VCaP (cell line): ENCODE measurements around the gene BTG1.

Experiments
- H3K27ac ChIP-seq: fragments of 450-650 bp; 2 replicates; pipeline ENCODE4 v1.5.1; 2017
- TF ChIP-seq, protein P1 (sequence below): fragments of 450-650 bp; conservative IDR thresholded peaks from 2 replicates; pipeline ENCODE4 v1.5.1; 2017; ENCODE audit warnings: mild to moderate bottlenecking, moderate library complexity

Gene BTG1

DNA sequence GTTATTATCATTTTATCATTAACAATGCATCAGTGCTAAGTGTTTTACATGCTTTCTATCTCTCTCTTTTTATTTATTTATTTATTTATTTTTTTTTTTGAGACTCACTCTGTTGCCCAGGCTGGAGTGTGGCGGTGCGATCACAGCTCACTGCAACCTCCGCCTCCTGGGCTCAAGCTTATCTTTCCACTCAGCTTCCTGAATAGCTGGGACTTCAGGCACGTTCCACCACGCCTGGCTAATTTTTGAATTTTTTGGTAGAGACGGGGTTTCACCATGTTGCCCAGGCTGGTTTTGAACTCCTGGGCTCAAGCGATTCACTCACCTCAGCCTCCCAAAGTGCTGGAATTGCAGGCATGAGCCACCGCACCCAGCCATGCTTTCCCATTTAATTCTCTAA lies 3.9 kb upstream of the BTG1 start:
- TF ChIP-seq, protein P1, sequence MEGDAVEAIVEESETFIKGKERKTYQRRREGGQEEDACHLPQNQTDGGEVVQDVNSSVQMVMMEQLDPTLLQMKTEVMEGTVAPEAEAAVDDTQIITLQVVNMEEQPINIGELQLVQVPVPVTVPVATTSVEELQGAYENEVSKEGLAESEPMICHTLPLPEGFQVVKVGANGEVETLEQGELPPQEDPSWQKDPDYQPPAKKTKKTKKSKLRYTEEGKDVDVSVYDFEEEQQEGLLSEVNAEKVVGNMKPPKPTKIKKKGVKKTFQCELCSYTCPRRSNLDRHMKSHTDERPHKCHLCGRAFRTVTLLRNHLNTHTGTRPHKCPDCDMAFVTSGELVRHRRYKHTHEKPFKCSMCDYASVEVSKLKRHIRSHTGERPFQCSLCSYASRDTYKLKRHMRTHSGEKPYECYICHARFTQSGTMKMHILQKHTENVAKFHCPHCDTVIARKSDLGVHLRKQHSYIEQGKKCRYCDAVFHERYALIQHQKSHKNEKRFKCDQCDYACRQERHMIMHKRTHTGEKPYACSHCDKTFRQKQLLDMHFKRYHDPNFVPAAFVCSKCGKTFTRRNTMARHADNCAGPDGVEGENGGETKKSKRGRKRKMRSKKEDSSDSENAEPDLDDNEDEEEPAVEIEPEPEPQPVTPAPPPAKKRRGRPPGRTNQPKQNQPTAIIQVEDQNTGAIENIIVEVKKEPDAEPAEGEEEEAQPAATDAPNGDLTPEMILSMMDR: no peak

DNA sequence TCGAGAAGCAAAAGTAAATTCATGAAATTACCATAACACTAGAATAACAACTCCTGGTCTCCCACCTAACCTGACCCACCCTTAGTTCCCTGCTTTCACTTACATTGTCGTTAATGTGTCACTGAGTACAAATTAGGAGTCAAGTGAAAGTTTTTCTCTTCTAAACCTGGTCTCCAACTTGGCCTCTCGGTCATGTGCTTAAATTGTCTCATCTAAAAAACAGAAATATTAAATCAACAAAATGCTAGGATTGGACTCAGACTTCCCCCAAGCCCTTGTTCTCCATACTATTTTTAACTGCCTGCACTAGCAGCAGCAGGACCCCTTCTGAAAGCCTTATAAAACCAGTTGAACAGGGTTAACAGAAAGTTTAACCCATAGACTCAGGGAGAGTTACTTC lies 1.8 kb upstream of the BTG1 start:
- H3K27ac ChIP-seq: no peak overlapping the region
- TF ChIP-seq, protein P1: no peak

More for the DNA sequence above, 3.9 kb upstream of the BTG1 start:
- H3K27ac ChIP-seq: no peak overlapping the region

DNA sequence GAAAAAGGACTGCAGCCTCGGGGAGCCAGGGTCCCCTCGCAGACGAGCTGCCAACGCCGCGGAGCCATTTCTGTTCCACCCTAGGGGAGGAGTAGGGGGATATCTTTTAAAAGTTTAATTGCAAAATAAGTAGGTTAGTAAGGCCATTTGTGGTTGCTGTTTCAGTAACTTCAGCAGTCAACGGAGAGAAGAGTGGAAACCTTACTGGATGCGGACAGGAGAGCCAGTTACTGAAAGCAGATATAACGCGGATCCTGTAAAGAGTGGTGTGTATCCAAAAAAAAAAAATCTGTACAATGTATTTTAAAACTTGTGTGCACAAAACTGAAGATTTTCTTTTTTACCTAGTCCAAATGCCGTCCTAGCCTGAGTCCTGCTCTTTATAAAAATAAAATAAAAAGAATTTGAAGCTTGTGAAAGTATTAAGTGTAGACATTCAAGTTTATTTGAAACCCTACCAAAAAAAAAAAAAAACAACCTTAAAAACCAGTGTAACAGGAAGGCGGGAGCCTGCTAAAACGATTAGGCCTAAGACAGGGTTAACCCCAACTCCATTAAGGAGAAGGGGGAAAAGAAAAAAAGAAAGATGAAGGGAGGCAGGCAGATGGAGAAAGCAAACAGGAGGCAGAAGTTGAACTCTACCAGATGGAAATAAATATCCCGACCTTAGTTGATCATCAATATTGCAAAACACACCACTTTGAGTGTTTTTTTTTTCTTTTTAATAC lies 1.0 kb upstream of the BTG1 start:
- peak overlapping the region; percentile 90 for H3K27ac ChIP-seq
- TF ChIP-seq, protein P1: no peak

DNA sequence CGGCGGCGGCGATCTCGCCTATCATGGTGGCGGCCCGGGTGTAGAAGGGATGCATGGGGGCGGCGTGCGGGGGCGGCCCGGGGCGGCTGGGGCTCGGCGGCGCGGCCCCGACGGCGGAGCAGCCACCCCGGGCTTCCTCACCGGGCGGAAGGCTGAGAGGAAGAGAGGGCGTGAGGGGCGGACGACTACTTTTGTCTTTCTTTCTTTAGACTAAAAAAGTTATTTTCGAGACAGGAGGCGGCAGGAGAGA lies 240 bp downstream of the BTG1 start:
- TF ChIP-seq, protein P1: no peak
- peak overlapping the region; percentile 90 for H3K27ac ChIP-seq

DNA sequence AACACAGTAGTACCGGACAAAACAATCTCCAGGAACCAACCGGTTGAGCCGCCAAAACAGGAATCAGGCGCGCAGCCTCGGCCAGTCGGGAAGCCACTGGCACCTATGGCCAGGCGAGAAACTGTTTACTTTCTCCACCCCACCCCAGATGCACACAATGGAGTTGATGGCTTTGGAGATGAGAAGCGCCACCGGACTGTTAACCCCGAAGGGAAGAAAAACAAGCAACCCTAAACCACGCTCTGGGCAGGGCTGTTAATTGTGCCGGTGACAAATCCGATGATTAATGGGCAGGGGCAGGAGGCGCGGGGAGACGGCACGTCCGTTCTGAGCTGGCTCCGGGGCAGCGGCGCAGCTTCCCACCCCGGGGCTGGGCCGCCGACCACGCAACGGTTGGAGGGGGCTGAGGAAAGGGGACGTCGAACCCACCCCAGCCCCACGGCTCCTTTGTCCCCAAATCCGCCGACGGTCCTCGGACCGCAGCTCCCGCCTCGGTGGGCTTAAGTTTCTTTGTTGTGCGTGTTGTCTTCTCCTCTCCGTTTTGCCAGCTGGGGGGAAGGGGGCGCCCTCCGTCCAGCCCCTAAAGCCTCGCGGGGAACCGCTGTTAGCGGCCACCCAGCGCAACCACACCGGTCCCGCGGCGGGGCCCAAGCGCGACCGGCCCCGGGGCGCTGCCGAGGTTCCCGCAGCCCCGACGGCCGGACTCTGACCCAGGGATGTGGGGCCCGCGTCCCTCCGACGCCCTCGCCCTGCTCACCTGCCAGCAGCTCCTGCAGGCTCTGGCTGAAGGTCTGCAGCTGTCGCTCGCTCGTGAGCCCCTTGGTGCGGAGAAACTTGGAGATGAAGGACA lies 790 bp downstream of the BTG1 start:
- H3K27ac ChIP-seq: peak overlapping the region; percentile 90
- TF ChIP-seq, protein P1: no peak

DNA sequence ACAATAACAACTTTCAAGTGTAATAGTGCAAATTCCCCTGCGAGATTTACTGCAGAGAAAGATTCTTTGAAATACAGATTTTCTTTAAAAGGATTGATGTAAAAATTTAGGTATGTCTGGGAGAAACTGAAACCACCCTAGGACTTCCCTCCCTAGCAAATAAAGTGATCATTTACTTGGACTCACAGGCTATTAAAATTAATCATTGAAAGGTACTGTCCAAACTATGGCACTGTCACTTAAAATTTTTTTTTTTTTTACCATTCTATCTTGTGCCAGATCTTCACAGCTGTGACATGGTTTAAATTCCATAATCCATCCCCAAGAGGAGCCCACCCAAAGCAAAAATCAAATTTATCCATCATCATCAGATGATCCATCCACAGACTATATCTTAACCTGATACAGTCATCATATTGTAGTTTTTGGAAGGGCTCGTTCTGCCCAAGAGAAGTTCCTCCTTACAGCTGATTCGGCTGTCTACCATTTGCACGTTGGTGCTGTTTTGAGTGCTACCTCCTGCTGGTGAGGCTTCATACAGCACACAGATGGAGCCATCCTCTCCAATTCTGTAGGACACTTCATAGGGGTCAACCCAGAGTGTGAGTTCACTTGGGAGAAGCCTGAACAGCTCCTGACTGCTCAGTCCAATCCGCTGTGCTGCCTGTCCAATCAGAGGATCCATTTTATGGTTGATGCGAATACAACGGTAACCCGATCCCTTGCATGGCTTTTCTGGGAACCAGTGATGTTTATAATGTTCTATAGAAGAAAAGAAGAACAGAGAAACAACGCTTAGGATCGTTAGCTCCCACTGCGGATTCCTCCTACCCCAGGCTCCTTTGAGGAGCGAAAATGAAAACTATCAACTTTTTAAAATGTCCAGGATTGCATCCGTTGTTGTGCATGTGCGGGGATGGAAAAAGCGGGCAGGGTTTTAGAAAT lies 1.7 kb downstream of the BTG1 start:
- TF ChIP-seq, protein P1: peak; percentile 63
- H3K27ac ChIP-seq: peak overlapping the region; percentile 90

DNA sequence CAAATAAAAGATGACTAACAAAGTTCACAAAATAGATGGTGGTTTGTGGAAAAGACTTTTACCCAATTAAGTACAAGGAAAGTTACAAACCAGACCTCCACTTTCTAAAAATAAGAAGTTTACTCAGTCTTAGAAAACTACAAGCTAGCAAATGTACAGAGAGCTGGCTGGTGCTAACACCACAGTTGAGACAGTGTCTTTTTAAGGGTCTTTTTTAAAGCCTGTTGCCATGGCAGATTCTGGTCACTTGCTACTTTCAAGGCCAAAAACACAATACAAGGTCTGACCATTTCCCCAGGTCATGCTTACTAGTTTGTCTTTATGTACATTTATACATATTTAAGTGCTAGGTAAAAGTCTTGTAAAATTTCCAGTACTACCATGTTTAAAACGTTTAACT lies 2.4 kb downstream of the BTG1 start:
- peak overlapping the region; percentile 90 for H3K27ac ChIP-seq
- TF ChIP-seq, protein P1: no peak
